H1 (cell line): Measurements from ENCODE around the gene DHX36. TPM values are rescaled to one million over a fixed set of nuclear protein-coding genes. Genes with fewer than 3 reads are reported as not detected.

Experiments
- CTCF ChIA-PET: fragments of 300-600 bp; sonication (Branson Sonifier 250); formaldehyde crosslinking; loops from one replicate; lab custom pipeline; 2021; ENCODE audit not compliant: partially characterized antibody; lab: Charles Lee
- POLR2A ChIA-PET: fragments of 300-600 bp; sonication (Branson Sonifier 250); formaldehyde crosslinking; loops from one replicate; lab custom pipeline; 2021; ENCODE audit warnings: inconsistent platforms; ENCODE audit not compliant: partially characterized antibody; lab: Charles Lee
- DNase-seq, 2 experiments: peaks; one replicate each; pipeline versions ENCODE4 v3.0.0 to v3.0.0-alpha.2; 2010 to 2022; ENCODE audit warnings: low spot score in 2 of 2, low read depth in 1 of 2, mixed read lengths in 1 of 2
- FAIRE-seq: peaks from 2 replicates; lab custom pipeline; 2011; peaks lifted over from hg19 to GRCh38; lab: Jason Lieb, UNC
- H2AFZ ChIP-seq: 2 replicates; pipeline ENCODE4 v1.8.1; 2012; ENCODE audit warnings: low read length, inconsistent platforms
- H2AK5ac ChIP-seq: 2 replicates; pipeline ENCODE4 v1.6.1; 2013; ENCODE audit warnings: low read depth, low read length
- H2BK120ac ChIP-seq: replicated peaks from 2 replicates; pipeline ENCODE3; 2013; ENCODE audit warnings: low read depth, low read length, inconsistent platforms
- H2BK12ac ChIP-seq: 2 replicates; pipeline ENCODE4 v1.6.1; 2013; ENCODE audit warnings: low read depth, low read length
- H2BK15ac ChIP-seq: 2 replicates; pipeline ENCODE4 v1.6.1; 2013; ENCODE audit warnings: low read length
- H2BK20ac ChIP-seq: 2 replicates; pipeline ENCODE4 v1.6.1; 2013; ENCODE audit warnings: low read length
- H2BK5ac ChIP-seq: 2 replicates; pipeline ENCODE4 v1.6.1; 2013; ENCODE audit warnings: low read depth, low read length
- H3K14ac ChIP-seq: 2 replicates; pipeline ENCODE4 v1.6.1; 2013; ENCODE audit warnings: inconsistent platforms; ENCODE audit not compliant: insufficient read length
- H3K18ac ChIP-seq: 2 replicates; pipeline ENCODE4 v1.6.1; 2013; ENCODE audit warnings: low read length; ENCODE audit errors: extremely low read depth
- H3K23ac ChIP-seq: 2 replicates; pipeline ENCODE4 v1.6.1; 2013; ENCODE audit warnings: inconsistent platforms; ENCODE audit not compliant: insufficient read length
- H3K23me2 ChIP-seq: 2 replicates; pipeline ENCODE4 v1.6.1; 2013; ENCODE audit warnings: low read depth, low read length
- H3K27ac ChIP-seq: 2 replicates; pipeline ENCODE4 v1.6.1; 2011; ENCODE audit warnings: low read depth, low read length, inconsistent platforms
- H3K27me3 ChIP-seq, 4 experiments: replicated peaks in 1 of 4; 1 replicate in 1 of 4; 2 replicates in 3 of 4; pipeline versions ENCODE4 v1.6.1 to v1.8.1; 2011 to 2013; ENCODE audit warnings: low read length in 3 of 4, mild to moderate bottlenecking in 3 of 4, inconsistent platforms in 2 of 4, mixed read lengths in 2 of 4, moderate library complexity in 1 of 4; ENCODE audit not compliant: control insufficient read depth in 3 of 4, insufficient read depth in 3 of 4; ENCODE audit errors: extremely low read depth in 1 of 4
- H3K36me3 ChIP-seq, 4 experiments: 2 replicates each; pipeline versions ENCODE4 v1.6.1 to v1.8.1; 2011 to 2013; ENCODE audit warnings: mild to moderate bottlenecking in 4 of 4, low read length in 3 of 4, moderate library complexity in 2 of 4, control low read depth in 1 of 4, inconsistent platforms in 1 of 4; ENCODE audit not compliant: insufficient read depth in 4 of 4, control insufficient read depth in 2 of 4
- H3K4ac ChIP-seq: replicated peaks from 2 replicates; pipeline ENCODE3; 2013; ENCODE audit warnings: low read length, low read depth, mixed read lengths, inconsistent platforms; ENCODE audit not compliant: insufficient read length
- H3K4me1 ChIP-seq, 4 experiments: replicated peaks in 1 of 4; 1 replicate in 1 of 4; 2 replicates in 3 of 4; pipeline versions ENCODE4 v1.6.1 to v1.8.1; 2011 to 2013; ENCODE audit warnings: low read length in 3 of 4, inconsistent platforms in 2 of 4, mixed read lengths in 1 of 4; ENCODE audit not compliant: insufficient read depth in 4 of 4, control insufficient read depth in 3 of 4
- H3K4me2 ChIP-seq, 2 experiments: 2 replicates each; pipeline versions ENCODE4 v1.6.1 to v1.8.1; 2011 to 2013; ENCODE audit warnings: low read depth in 2 of 2, low read length in 2 of 2, control low read depth in 1 of 2, inconsistent platforms in 1 of 2, mild to moderate bottlenecking in 1 of 2; ENCODE audit not compliant: insufficient read depth in 1 of 2
- H3K4me3 ChIP-seq, 4 experiments: fragments of 200-600, 300-600 bp in 1 of 4; sonication (generic), shearing (Covaris generic), sonication (Bioruptor Twin) in 1 of 4; 2 replicates each; pipeline versions ENCODE4 v1.5.1 to v1.8.1; 2011 to 2016; ENCODE audit warnings: low read length in 4 of 4, low read depth in 3 of 4, control low read depth in 2 of 4, inconsistent platforms in 2 of 4, mild to moderate bottlenecking in 2 of 4, mixed read lengths in 1 of 4, moderate library complexity in 1 of 4; ENCODE audit not compliant: insufficient read depth in 2 of 4; ENCODE audit errors: extremely low read depth in 1 of 4
- H3K56ac ChIP-seq: replicated peaks from 2 replicates; pipeline ENCODE3; 2013; ENCODE audit warnings: low read depth, mild to moderate bottlenecking, mixed read lengths, low read length, inconsistent platforms; ENCODE audit not compliant: insufficient read length
- H3K79me1 ChIP-seq: 2 replicates; pipeline ENCODE4 v1.6.1; 2013; ENCODE audit warnings: low read depth, low read length, control low read depth
- H3K79me2 ChIP-seq, 2 experiments: 2 replicates each; pipeline versions ENCODE4 v1.6.1 to v1.8.1; 2012 to 2013; ENCODE audit warnings: low read length in 2 of 2, mild to moderate bottlenecking in 2 of 2, inconsistent platforms in 1 of 2; ENCODE audit not compliant: insufficient read depth in 2 of 2, control insufficient read depth in 1 of 2
- H3K9ac ChIP-seq, 4 experiments: replicated peaks in 1 of 4; 1 replicate in 1 of 4; 2 replicates in 3 of 4; pipeline versions ENCODE4 v1.6.1 to v1.8.1; 2011 to 2013; ENCODE audit warnings: low read depth in 3 of 4, low read length in 3 of 4, control low read depth in 2 of 4, mild to moderate bottlenecking in 2 of 4, moderate library complexity in 2 of 4, inconsistent platforms in 1 of 4; ENCODE audit errors: extremely low read depth in 1 of 4
- H3K9me3 ChIP-seq, 2 experiments: 2 replicates each; pipeline versions ENCODE4 v1.6.1 to v1.8.1; 2012 to 2013; ENCODE audit warnings: mild to moderate bottlenecking in 2 of 2, moderate library complexity in 2 of 2, control low read depth in 1 of 2, inconsistent platforms in 1 of 2, low read depth in 1 of 2, low read length in 1 of 2, mixed read lengths in 1 of 2; ENCODE audit not compliant: insufficient read depth in 2 of 2
- H4K20me1 ChIP-seq, 2 experiments: replicated peaks in 1 of 2; 2 replicates each; pipeline versions ENCODE3 to v1.8.1; 2011 to 2013; ENCODE audit warnings: inconsistent platforms in 2 of 2, low read length in 2 of 2, mild to moderate bottlenecking in 1 of 2; ENCODE audit not compliant: insufficient read depth in 2 of 2, control insufficient read depth in 1 of 2
- H4K5ac ChIP-seq: 2 replicates; pipeline ENCODE4 v1.6.1; 2013; ENCODE audit warnings: low read length, low read depth, mixed read lengths, inconsistent platforms; ENCODE audit not compliant: insufficient read length
- H4K8ac ChIP-seq: 2 replicates; pipeline ENCODE4 v1.8.0; 2013; ENCODE audit warnings: mild to moderate bottlenecking, moderate library complexity, low read length, inconsistent platforms; ENCODE audit not compliant: insufficient read depth; ENCODE audit errors: extremely low read depth
- H4K91ac ChIP-seq: replicated peaks from 2 replicates; pipeline ENCODE3; 2013; ENCODE audit warnings: low read length, mixed read lengths, inconsistent platforms; ENCODE audit not compliant: insufficient read length
- ASH2L ChIP-seq: fragments of 200-600, 300-600 bp; sonication (generic); IDR thresholded peaks from one replicate; pipeline ENCODE4 v1.7.1; 2017; ENCODE audit warnings: low read length
- BRCA1 ChIP-seq: IDR thresholded peaks from 2 replicates; pipeline ENCODE4 v1.6.1; 2012; ENCODE audit warnings: low read depth, low read length, improper control_type of control experiment
- CBX8 ChIP-seq: fragments of 300-800, 300-1000 bp; sonication (generic); IDR thresholded peaks from 2 replicates; pipeline ENCODE4 v1.7.1; 2016; ENCODE audit warnings: low read depth, low read length, borderline replicate concordance
- CREB1 ChIP-seq: IDR thresholded peaks from 2 replicates; pipeline ENCODE4 v1.6.1; 2012; ENCODE audit warnings: inconsistent platforms
- CTCF ChIP-seq, 3 experiments: IDR thresholded peaks; 1 replicate in 2 of 3; 2 replicates in 1 of 3; pipeline versions ENCODE4 v1.5.1 to v1.6.1; 2011; ENCODE audit warnings: low read length in 3 of 3, mild to moderate bottlenecking in 3 of 3, inconsistent platforms in 2 of 3, low read depth in 1 of 3, moderate library complexity in 1 of 3; ENCODE audit not compliant: insufficient read depth in 1 of 3; ENCODE audit errors: control extremely low read depth in 1 of 3
- EP300 ChIP-seq, 2 experiments: IDR thresholded peaks; 1 replicate in 1 of 2; 2 replicates in 1 of 2; pipeline ENCODE4 v1.6.1; 2011 to 2012; ENCODE audit warnings: low read depth in 2 of 2, low read length in 2 of 2, mild to moderate bottlenecking in 2 of 2, borderline replicate concordance in 1 of 2, inconsistent platforms in 1 of 2, moderate library complexity in 1 of 2
- GABPA ChIP-seq: IDR thresholded peaks from 2 replicates; pipeline ENCODE4 v1.6.1; 2011; ENCODE audit warnings: mild to moderate bottlenecking, low read length, moderate library complexity, borderline replicate concordance; ENCODE audit not compliant: insufficient read depth
- POLR2A ChIP-seq, 2 experiments: IDR thresholded peaks; 1 replicate in 1 of 2; 2 replicates in 1 of 2; pipeline ENCODE4 v1.6.1; 2011; ENCODE audit warnings: low read depth in 2 of 2, low read length in 2 of 2, mild to moderate bottlenecking in 2 of 2; ENCODE audit errors: control extremely low read depth in 1 of 2
- SP2 ChIP-seq: IDR thresholded peaks from 2 replicates; pipeline ENCODE4 v1.6.1; 2012; ENCODE audit warnings: mild to moderate bottlenecking, low read length, inconsistent platforms
- WGBS, 2 experiments: shearing (Covaris generic) in 1 of 2; methylation state at CpG; one replicate each; pipeline versions ENCODE4 v1.1.6 to v1.1.7; 2013 to 2015; ENCODE audit warnings: low lambda C conversion rate in 2 of 2, mixed read lengths in 2 of 2, inconsistent platforms in 1 of 2, low coverage in 1 of 2, missing lambda C conversion rate in 1 of 2; ENCODE audit not compliant: insufficient replicate concordance in 2 of 2, insufficient coverage in 1 of 2, insufficient read length in 1 of 2; ENCODE audit errors: extremely low coverage in 1 of 2, missing lambda C conversion rate in 1 of 2; 5-methylcytosine and 5-hydroxymethylcytosine counted together
- polyA plus RNA-seq, 7 experiments: library from polyadenylated mRNA; depleted of rRNA in 3 of 7; stranded (reverse) in 5 of 7; unstranded in 2 of 7; fragments of >200 nt in 5 of 7; fragments of 200-250 nt in 2 of 7; gene quantifications; 1 replicate in 5 of 7; 2 replicates in 1 of 7; 4 replicates in 1 of 7; pipeline versions ENCODE4 v1.2.1 to v1.2.3, GENCODE V29; 2011 to 2013; ENCODE audit warnings: missing spikeins in 2 of 7, mixed read lengths in 2 of 7
- total RNA-seq: library from RNA; stranded (reverse); fragmentation: NEBNext Ultra II Directional; extraction: Animal tissue kit (Norgen Biotek cat#: 25700); gene quantifications from 2 replicates; pipeline ENCODE4 v1.2.1, GENCODE V29; 2021

DHX36 gene
- total and polyA plus RNA-seq, 2 of the 8 experiments (the other 6 are each of a cell fraction or from before 2014, with no cell fraction given) = 44.9 to 131 TPM

DNA sequence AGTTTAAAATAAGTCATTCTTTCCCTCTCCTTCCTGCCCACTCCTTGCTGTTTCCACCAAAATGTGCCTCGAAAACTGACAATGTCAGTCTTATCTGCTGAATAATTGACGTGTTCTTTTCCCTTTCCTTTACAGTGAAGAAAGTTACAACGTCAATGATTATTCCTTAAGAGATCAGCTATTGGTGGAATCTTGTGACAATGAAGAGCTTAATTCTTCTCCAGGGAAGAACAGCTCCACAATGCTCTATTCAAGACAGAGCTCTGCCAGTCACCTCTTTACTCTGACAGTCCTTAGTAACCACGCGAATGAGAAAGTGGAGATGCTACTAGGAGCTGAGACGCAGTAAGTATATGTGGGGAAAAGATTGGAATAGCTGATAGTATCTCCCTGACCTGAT, 84.1 kb downstream of the DHX36 start:
- H2BK12ac ChIP-seq = no peak overlapping the region
- H3K14ac ChIP-seq = no peak overlapping the region
- no peaks in the 10 kb centered on the region for H3K79me2 ChIP-seq
- no peak overlapping the region for H3K4me3 ChIP-seq
- 92% methylated on average over 6 of the region's 6 CpGs; no CpG with 5 or more reads in 1 of the 2 experiments for WGBS, 2 experiments
- no peak overlapping the region for H2BK5ac ChIP-seq
- no peak overlapping the region for H2AK5ac ChIP-seq
- H3K27me3 ChIP-seq = no peaks in the 10 kb centered on the region
- no peaks in the 10 kb centered on the region for H3K79me1 ChIP-seq
- no peak overlapping the region for H4K5ac ChIP-seq
- H3K27ac ChIP-seq = no peak overlapping the region
- H3K4ac ChIP-seq = no peak overlapping the region
- TF ChIP-seq GABPA = no peak
- no peak for TF ChIP-seq EP300 (IDR thresholded peaks at IDR 0.05; ENCODE audit: borderline replicate concordance in 1 of 2, low read depth in 2 of 2, low read length in 2 of 2)
- TF ChIP-seq SP2 = no peak
- TF ChIP-seq BRCA1 = no peak
- no peak for TF ChIP-seq CBX8
- TF ChIP-seq ASH2L = no peak
- no peak for TF ChIP-seq CREB1
- TF ChIP-seq CTCF (IDR thresholded peaks at IDR 0.05; ENCODE audit: control extremely low read depth in 1 of 3, insufficient read depth in 1 of 3, low read depth in 1 of 3, low read length in 3 of 3) = no peak
- no peak for TF ChIP-seq POLR2A (IDR thresholded peaks at IDR 0.05; ENCODE audit: control extremely low read depth in 1 of 2, low read depth in 2 of 2, low read length in 2 of 2)
- TF ChIP-seq, all 59 proteins: peak for 0
- no peaks in the 10 kb centered on the region for H3K9me3 ChIP-seq
- CTCF ChIA-PET = interaction anchor here (0.8 to 4.5 kb wide), 5 partner anchors 9 to 149 kb away, joined by 3 to 22 read pairs (median 3); no protein-coding TSS in a partner anchor
- H3K36me3 ChIP-seq = peaks cover 0 to 5% (median 2%) of the 10 kb centered on the region in 4 experiments; a peak in 2 of 8 replicates
- no peak overlapping the region for H3K23ac ChIP-seq
- H2BK120ac ChIP-seq = no peak overlapping the region
- no peaks in the 10 kb centered on the region; the same call in 1 of the 2 replicates for H3K23me2 ChIP-seq
- no peak for DNase-seq
- H4K8ac ChIP-seq = no peak overlapping the region
- H2BK15ac ChIP-seq = no peak overlapping the region
- POLR2A ChIA-PET = no interaction called here
- no peaks in the 10 kb centered on the region for H4K20me1 ChIP-seq
- H4K91ac ChIP-seq = no peak overlapping the region
- FAIRE-seq = no peak
- H3K4me2 ChIP-seq = no peak overlapping the region
- peaks cover 0 to 7% (median 1%) of the 10 kb centered on the region in 4 experiments; a peak in 2 of 7 replicates for H3K4me1 ChIP-seq
- H2AFZ ChIP-seq = no peak overlapping the region
- no peak overlapping the region for H2BK20ac ChIP-seq
- H3K18ac ChIP-seq = no peak overlapping the region
- no peak overlapping the region for H3K56ac ChIP-seq
- H3K9ac ChIP-seq = no peak overlapping the region
